Hippocampal formation (tissue), 2 donors: ENCODE measurements around the gene GLI2.

Experiments used
- DNase-seq, 2 donors: peaks; one replicate each; lab custom pipeline; 2025; lab: John Stamatoyannopoulos, UW

The GLI2 gene

DNA sequence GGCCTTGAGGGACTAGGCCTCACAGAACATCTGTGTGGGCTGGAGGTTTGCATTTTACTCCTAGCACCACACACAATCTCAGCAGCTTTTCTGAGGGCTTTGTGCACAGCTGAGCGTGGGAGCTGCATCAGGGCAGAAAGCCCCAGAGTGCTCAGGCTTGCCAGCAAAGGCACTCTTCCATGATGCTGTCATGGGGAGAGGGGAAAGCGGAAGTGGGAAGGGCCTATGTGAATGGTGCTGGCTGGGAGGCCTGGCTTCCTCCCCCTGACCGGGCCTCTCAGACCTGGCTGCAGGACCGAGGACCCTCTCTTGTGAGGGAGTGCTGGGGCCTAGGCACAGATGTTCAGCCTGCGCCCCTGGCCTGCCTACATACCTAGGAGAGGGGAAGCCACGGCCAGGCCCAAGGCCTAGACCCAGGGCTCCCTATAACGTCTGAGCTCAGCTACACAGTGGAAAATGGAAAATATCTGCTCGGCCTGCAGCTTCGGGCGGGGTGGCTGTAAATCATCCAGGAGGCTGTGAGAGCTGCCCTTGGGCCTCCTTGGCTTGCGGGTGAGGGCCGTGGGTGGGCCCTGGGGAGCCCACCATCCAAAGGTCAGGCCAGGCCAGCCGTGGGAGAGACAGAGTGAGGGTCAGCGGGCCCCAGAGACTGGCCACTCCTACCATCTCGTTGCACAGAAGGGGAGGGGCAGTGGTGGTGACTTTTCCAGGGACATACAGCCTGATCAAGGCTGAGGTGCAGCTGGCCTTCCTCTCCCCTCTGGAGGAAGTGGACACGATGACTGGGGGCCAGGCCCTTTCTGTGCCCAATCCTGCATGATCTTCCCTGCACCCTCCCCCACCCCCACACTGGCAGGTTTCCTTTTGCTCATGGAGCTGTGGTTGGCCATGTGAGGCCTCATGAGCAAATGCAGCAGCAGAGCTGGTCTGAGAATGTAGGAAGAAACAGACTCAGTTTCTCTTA is 22.8 kb downstream of the GLI2 start:
- DNase-seq: peak in 1 of 2 donors; percentile 16

- DNase-seq: no peak
Observed at GRCh38 chr2:120759543-120760331, 24.1 kb downstream of the GLI2 start.

DNA sequence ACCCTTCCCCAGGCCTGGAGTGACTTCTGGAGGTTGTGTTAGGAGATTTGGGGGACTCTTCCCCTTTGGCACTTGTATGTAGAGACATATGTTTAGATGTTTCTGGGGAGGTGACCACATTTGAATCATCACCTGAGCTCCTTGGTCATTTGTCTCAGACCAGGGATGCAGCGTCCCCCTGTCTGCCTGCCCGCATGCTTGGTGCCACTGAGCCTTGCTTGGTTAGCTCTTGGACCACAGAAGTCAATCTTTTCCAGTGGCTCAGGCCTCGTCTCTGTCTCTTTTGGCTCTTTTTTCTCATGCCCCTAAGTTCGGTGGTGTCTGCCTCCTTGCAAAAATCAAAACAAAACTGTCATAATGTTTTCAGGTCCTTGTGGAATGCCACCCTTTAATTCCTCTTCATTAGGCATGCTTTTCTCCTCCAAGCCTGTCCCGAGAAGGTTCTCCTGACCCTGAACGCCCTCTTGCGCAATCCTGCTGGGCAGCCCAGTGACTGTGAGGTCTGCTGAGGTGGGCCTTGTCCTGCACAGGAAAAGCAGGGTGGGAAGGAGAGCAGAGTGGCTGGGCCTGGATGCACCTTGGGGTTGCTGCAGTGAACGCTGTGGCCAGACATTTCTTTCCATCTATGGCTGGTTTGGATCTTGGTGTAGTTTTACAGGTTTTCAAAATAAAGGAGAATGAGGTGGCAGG is 24.9 kb downstream of the GLI2 start:
- DNase-seq: no peak

- no peak for DNase-seq
Observed at GRCh38 chr2:120761164-120761861, 25.6 kb downstream of the GLI2 start.

- DNase-seq: no peak
Observed at GRCh38 chr2:120761911-120762310, 26.2 kb downstream of the GLI2 start.

DNA sequence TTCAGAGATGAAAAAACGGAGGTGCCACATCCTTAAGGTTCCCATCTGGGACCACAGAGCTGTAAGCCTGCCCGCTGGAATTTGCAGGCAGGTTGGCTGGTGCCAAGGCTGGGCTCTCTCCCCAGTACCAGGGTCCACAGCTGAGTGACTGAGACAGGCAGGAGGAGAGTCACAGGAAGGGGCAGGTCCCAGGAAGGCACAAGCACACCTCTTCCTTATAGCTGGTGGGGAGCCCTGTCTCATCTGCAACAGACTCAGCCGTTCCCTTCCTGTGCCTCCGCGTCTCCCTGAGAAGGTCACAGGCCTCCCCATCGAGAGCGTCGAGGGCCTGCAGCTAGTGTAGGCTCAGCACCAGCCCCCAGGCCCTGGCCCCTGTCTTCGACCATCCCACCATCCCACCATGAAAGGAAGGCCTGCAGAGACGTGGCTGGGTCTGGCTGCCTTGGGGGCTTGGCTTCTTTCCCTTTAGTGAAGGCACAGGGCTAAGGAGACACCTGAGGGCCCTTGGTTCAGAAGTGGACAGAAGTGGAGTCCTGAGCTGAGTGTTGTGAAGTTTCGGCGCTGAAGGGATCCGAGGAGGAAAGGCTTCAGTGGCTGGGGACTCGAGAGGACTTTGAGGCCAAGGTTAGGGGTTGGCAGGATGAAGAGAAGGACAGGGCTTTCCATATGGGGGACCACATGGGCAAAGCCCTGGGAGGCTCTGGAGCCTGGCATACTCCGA is 26.8 kb downstream of the GLI2 start:
- no peak for DNase-seq

DNA sequence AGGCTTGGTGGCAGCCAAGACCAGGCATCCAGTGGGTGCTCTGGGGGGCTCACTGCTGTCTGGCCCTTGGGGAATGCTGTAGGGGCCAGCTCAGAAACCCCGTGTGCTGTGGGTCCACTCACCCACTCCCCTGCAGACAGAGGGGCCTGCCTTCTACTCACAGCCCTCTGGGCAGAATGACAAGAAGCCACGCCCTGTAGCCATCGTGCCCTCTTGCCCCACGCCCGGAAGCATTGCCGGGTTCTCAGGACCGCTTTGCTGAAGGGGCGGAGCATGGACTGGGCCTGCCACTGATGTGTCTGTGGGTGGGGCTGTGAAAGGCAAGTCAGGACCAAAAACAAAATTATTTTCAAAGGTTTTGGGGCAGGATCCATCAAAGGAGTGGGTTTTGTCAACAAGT is 27.8 kb downstream of the GLI2 start:
- DNase-seq: no peak

- no peak for DNase-seq
Observed at GRCh38 chr2:120763931-120764330, 28.3 kb downstream of the GLI2 start.

DNA sequence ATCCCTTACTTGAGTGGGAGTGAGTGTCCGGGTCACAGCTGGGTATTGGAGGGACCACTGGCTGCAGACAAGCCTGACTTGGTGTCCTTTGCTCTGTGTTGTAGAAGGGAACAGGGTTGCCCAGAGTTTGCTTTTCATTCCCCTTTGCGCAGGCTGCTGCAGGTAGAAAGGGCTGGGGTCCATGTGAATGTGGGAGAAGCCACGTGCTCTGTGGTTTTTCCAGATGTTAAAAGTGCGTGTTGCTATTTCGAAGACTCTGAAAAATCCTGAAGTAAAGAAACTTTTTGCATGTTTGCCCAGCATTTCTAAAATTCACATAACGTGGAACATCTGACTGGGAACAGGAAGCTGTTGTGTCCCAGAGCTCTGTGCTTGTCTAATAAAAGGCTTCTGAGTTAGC is 28.8 kb downstream of the GLI2 start:
- DNase-seq: no peak

DNA sequence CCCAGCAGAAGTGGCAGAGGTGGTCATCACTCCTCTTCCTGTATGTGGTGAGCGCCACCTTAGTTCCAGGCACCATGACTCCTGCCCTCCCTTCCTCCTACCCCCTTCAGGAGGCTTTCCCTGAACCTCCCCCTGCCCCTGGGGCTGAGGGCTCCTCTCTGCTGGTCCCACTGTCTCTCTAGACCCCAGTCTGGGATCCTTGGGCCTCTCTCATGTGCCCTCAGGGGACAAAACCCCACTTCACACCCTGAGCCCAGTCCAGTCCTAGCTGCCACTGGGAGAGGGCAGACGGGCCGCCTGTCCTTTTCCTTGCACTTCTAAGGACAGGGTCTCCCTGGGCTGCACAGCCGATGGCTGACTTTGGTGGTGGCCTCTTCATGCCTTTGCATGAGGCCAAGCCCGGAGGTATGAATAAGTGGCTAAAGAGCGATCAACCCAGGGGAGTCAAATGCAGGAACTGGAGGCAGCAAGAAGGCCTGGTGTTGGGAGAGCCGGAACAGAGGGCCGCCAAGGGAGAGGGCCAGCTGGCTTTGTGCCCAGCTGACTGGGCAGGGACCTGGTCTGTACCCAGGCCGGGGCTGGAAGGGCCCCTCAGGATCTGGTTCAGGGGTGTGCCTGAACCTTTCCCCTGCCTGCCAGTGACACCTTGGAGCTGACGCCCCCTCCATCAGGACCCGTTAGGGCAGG is 29.5 kb downstream of the GLI2 start:
- DNase-seq: no peak

DNA sequence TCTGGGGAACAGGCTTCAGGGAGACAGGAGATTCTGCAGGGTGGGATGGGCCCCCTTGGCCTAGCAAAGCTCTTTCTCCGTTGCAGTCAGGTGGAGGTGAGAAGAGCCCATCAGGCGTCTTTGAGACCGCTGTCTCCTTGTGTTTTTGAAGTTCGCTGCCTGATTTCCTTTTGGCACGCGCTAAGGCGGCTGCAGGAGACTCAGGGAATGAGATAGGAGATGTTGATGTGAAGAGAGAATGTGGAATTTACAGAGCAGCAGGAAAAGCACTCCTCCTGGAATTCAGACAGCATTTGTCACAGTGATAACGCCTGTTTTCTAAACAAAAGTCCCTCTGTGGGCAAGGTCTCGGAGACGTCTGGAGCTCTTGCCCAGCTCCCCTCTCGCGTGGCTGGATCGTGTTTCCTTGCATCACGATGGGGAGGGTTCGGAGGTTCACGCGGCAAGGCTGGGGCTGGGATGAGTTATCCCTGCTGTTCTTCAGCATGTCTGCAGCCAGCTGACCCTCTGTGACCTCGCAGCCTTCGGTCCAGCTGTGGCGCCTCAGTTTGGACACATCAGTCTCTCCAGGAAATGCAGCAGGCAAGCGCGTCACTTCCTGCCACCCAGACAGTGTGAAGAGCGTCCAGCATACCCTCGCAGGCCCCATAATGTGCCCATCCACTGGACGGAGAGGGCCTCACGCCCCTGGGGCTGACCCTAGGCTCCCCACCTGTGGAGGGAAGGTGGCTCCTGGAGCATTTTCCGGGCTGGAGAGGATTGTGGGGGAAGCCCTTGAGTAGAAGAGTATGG is 30.2 kb downstream of the GLI2 start:
- DNase-seq: no peak

- no peak for DNase-seq
Observed at GRCh38 chr2:120766470-120767351, 31.0 kb downstream of the GLI2 start.

- DNase-seq: no peak
Observed at GRCh38 chr2:120767486-120768005, 31.9 kb downstream of the GLI2 start.

DNA sequence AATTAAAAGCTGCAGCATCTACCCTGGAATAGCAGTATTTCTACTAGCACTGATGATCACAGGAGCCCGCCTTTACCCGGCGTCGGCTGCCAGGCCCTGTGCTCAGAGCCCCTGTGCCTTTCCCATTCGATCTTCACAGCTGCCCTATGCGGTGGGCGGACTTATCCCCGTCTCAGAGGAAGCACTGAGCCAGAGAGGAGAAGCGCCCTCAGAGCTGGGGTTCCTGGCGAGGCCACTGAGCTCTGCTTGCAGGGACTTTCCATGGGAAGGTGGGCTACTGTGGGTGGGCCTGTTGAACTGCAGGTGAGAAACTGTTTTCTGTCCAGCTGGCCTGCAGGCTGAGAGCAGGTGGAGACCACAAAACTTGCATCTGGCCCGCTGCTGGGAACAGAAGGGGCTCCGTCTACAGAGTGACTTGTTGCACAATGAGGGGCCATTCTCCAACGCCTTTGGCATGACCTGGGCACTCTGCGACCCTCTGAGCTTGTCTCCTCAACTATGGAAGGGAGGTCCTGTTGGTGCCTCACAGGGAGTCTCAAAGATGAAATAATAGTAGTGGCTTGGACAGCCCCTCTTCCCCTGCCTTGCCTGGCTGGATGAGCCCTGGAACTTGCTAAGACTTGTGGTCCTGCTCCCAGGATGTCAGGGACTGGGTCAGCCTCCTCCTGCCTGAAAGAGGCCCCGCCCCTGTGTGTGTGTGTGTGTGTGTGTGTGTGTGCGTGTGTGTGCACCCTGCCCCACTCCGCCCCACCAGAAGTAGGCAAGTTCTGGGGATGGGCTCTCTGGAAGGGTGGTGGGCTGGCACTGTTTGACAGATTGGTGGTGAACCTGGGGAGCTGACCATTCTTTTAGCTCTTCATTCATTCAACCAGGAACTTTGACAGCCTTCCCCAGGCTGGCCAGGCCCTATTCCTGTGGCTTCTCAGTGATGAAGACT is 32.7 kb downstream of the GLI2 start:
- DNase-seq: no peak

GRCh38 chr2:120769076-120769786 is 33.6 kb downstream of the GLI2 start:
- DNase-seq: no peak

DNA sequence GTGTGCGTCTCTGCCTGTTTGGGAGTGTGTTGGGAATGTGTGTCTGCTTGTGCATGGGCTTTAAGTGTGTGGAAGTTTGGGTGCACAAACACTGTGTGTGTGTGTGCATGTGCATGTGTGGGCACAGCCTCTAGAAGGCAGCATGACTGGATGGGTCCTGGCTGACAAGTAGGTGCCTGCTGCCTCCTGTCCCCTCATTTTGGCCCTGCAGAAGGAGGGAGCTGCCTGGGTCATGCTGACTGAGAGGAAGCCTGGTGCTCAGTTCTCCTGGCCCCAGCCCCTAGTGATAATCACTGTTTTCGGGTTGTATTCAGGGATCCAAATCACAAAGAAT is 34.1 kb downstream of the GLI2 start:
- DNase-seq: no peak

GRCh38 chr2:120770176-120770575 is 34.5 kb downstream of the GLI2 start:
- DNase-seq: no peak
